Activated gamma-delta T cell (primary cell): ENCODE measurements around the gene C8A.

Source experiments
- DNase-seq: peaks from one replicate; lab custom pipeline; 2025; lab: John Stamatoyannopoulos, UW

C8A gene

GRCh38 chr1:56927171-56927570 lies 72.6 kb downstream of the C8A start:
- no peak for DNase-seq

GRCh38 chr1:56927986-56928385 lies 73.4 kb downstream of the C8A start:
- DNase-seq: no peak

DNA sequence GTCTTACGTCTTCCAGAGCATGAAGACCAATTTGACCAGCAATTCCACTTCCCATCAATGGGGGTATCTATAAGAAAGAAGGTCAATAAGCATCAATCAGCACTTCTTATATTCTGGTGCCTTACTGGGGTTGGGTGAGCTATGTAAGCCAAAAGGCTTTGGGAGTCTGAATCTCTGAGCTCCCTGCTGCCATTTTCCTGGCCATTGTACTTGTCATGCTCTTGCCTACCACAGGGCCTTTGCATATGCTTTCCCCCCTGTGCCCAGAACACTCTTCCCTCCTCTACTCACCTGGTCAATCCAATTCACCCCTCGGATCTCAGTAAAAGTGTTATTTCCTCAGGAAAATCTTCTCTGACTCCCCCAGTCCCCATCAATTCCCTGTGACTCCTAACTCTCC lies 74.9 kb downstream of the C8A start:
- no peak for DNase-seq

DNA sequence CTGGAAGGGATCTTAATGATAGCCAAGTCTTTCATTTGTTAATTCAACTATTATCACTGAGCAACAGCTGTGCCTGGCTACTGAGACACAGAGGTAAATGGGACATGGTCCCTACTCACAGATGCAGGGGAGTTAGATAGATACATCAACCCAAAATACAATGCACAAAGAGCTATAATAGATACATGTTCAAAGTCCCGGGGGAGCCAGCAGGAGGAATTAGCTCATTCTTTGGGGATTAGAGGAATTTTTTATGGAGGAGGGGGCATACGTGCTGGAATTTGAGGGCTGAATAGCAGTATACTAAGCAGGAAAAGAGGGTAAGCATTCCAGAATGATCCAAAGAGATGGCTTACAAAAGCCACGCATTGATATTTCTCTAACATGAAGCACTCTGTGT lies 76.6 kb downstream of the C8A start:
- no peak for DNase-seq

- DNase-seq: no peak
Measured at GRCh38 chr1:56931686-56932085, 77.1 kb downstream of the C8A start.

- no peak for DNase-seq
Measured at GRCh38 chr1:56933161-56933560, 78.6 kb downstream of the C8A start.

GRCh38 chr1:56933606-56934005 lies 79.0 kb downstream of the C8A start:
- no peak for DNase-seq

DNA sequence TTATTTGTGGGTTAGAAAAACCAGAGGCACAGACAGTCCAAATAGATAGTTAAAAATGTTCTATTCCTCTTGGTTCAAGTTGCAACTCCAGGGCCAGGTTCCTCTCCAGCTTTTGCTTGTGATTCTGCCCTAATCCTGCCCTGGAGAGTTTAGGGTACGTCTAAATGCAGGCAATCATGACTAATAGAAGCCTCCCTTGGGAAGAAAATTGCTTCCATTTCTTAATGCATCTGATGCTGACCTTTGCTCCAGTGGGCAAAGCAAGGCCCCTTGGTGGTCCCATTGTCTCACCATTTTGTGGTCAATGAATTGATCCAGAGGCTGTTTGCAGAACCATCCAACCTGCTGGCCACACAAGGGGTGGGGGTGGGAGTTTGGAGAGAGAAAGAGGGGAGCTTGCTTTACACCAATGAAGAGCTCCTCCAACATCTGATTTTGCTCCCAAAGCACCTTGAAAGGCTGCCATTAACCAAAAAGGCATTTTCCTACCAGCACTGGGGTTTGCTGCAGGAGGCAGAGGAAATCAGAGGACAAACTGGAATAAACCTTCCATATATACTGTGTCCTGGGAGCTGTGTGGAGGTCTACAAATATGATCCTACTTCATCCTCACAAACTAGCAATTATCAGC lies 79.9 kb downstream of the C8A start:
- DNase-seq: no peak

DNA sequence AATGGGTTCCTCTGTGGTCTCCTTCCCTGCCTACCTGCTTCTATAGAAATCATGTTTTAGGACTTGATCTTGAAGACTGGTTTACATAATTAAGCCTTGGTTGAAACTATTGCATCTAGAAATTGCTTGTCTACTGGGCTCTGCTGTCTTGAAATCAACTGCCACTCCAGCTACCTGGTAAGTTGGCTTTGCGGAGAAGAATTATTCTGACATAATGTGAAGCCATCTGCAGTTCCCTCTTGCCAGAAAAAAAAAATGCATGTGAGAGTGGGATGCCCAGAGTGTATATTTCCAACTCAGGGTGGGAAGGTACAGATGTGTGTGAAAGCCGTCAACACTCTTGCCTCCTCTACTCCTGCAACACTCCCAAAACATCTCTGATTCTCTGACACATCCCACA lies 84.0 kb downstream of the C8A start:
- no peak for DNase-seq

GRCh38 chr1:56939209-56939608 lies 84.6 kb downstream of the C8A start:
- DNase-seq: no peak

DNA sequence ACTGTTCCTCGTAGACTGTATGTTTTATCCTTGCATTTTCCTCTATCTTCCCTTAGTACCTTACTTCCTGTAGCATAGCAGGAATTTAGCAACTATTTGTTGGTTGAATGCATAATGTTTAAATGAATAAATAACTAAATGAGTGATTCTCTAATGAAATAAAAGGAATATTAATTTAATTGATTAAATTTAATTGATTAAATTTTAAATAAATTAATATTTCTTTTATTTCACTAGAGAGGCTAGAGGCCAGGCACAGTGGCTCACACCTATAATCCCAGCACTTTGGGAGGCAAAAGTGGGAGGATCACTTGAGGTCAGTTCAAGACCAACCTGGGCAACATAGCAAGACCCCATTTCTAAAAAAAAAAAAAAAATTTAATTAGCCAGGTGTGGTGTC lies 85.4 kb downstream of the C8A start:
- no peak for DNase-seq

DNA sequence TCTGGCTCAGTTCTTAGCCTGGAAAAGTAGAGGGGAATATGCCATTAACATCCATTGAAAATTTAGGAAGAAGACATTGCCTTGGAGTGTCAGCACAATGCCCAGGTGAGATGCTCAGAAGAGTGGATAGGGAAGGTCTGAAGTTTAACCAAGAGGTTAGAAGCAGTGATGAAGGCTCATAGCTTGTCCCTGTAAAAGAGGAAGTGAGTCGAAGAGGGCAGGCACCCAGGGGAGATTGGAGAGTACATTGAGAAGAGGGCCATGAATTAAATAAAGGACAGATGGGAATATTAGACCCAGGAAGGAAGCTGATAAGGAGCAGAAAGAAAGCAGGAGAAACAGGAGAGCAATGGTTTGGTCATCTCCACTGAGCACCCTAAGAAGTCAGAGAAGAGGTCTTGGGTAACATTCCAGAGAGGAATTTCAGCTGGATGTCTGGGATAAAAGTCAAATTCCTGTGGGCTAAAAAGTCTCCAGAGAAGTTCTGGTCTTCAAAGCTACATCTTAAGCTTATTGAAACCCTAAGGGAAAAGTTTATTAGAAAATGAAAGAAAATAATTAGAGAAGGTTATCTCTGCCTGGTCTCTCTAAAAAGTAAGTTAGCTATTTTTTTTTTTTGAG lies 93.9 kb downstream of the C8A start:
- no peak for DNase-seq

- DNase-seq: no peak
Measured at GRCh38 chr1:56952501-56952900, 97.9 kb downstream of the C8A start.

DNA sequence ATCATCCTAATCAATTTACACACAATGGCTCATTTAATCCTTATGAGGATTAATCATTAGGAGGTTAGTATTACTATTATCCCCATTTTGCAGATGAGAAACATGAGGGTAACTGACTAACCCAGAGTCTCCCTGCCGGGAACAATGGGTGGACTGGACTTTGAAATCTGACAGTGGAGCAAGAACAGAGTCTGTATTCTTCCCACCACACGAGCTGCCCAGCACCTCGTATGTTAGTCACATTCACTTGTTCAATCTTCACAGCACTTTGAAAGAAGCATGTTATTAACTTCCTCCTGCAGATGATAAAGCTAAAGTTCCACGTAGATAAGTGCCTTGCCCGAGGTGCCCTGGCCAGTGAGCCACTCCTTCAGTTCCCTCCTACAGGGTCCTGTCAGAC lies 98.8 kb downstream of the C8A start:
- no peak for DNase-seq

GRCh38 chr1:56954664-56955063 lies 100.1 kb downstream of the C8A start:
- DNase-seq: no peak

- DNase-seq: no peak
Measured at GRCh38 chr1:56957931-56958330, 103.3 kb downstream of the C8A start.

- no peak for DNase-seq
Measured at GRCh38 chr1:56958526-56958925, 103.9 kb downstream of the C8A start.

DNA sequence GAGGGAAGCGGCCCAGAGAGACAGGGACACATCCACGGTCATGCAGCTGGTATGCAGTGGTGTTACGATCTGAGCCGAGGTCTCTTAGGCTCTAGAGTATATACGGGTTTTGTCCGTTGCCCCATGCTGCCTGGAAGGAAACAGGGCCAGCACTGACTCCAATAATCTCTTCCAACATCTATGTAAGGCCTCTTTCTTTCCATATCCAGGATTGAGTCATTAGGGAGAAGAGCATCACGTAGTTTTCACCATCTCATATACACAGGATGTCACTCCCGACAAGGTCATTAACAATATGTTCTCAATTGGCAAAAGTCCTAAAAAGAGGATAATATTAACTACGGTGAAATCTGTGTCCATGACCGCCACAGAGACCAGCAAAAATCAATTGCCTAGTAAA lies 106.8 kb downstream of the C8A start:
- DNase-seq: no peak

- DNase-seq: no peak
Measured at GRCh38 chr1:56963667-56964066, 109.1 kb downstream of the C8A start.

- DNase-seq: no peak
Measured at GRCh38 chr1:56964349-56965017, 109.9 kb downstream of the C8A start.

GRCh38 chr1:56965191-56965590 lies 110.6 kb downstream of the C8A start:
- no peak for DNase-seq

- no peak for DNase-seq
Measured at GRCh38 chr1:56965916-56966697, 111.5 kb downstream of the C8A start, which contains the start of gene C8B. Gene C8B (minus strand): TSS chr1:56966015. CDS start chr1:56965948, 67 bp downstream.

GRCh38 chr1:56966698-56966999 lies 112.1 kb downstream of the C8A start:
- DNase-seq: no peak
